ENCODE results near the gene FHOD3.

FHOD3 gene

GRCh38 chr18:36287653-36288052 lies 9.9 kb upstream of the FHOD3 start:
- DNase-seq (ENCODE audit: low read depth) = no peak
- TF ChIP-seq CTCF (IDR thresholded peaks at IDR 0.05; ENCODE audit: low read depth, low read length) = no peak
- no peak for TF ChIP-seq POLR2A (IDR thresholded peaks at IDR 0.05; ENCODE audit: extremely low read depth, insufficient read length)
- TF ChIP-seq MYC (IDR thresholded peaks at IDR 0.05; ENCODE audit: low read depth, low read length) = no peak
- TF ChIP-seq, protein P1, sequence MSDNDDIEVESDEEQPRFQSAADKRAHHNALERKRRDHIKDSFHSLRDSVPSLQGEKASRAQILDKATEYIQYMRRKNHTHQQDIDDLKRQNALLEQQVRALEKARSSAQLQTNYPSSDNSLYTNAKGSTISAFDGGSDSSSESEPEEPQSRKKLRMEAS (IDR thresholded peaks at IDR 0.05; ENCODE audit: low read depth, low read length) = no peak
- H3K4me3 ChIP-seq (ENCODE audit: low read depth, low read length) = no peak overlapping the region

DNA sequence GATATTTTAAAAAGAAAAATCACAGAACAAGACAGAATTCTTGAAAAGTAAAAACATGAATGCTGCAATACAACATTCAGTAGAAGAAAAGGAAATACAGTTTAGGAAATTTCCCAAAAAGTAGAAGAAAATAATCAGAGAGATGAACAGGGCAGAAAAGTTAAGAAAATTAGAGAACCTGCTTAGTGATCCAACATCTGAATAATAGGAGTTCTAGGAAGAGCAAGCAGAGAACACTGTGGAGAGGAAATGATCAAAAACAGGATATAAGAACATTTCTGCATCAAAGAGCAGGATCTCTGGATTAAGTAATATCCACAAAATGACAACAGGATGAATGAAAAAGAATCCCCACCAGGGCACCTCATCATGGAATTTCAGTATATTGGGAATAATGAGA lies 8.8 kb upstream of the FHOD3 start:
- DNase-seq (ENCODE audit: low read depth) = no peak
- TF ChIP-seq POLR2A (IDR thresholded peaks at IDR 0.05; ENCODE audit: extremely low read depth, insufficient read length) (no peak), MYC (IDR thresholded peaks at IDR 0.05; ENCODE audit: low read depth, low read length) (no peak), CTCF (IDR thresholded peaks at IDR 0.05; ENCODE audit: low read depth, low read length) (no peak)
- TF ChIP-seq, protein P1 (IDR thresholded peaks at IDR 0.05; ENCODE audit: low read depth, low read length) = no peak
- H3K4me3 ChIP-seq (ENCODE audit: low read depth, low read length) = no peak overlapping the region

DNA sequence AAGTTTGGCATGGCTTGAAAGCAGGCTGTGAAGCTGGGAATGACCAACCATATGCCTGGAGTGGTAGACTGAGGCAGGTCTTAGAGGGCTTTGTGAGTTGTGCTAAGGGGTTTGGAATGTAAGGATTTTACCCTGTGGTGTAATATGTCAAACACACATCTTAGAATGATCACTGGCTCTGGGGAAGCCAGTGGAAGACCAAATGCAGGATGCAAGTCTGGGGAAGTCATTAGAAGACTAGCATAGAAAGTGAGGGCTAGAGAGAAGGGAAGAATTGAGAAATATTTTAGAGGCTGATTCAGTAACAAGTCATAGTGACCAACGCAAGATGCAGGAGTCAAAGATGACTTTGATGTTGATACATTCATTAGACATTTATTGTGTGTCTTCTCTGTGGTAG lies 3.5 kb upstream of the FHOD3 start:
- TF ChIP-seq POLR2A (IDR thresholded peaks at IDR 0.05; ENCODE audit: extremely low read depth, insufficient read length) (no peak), MYC (IDR thresholded peaks at IDR 0.05; ENCODE audit: low read depth, low read length) (no peak), CTCF (IDR thresholded peaks at IDR 0.05; ENCODE audit: low read depth, low read length) (no peak)
- TF ChIP-seq, protein P1 (IDR thresholded peaks at IDR 0.05; ENCODE audit: low read depth, low read length) = no peak
- no peak for DNase-seq (ENCODE audit: low read depth)
- no peak overlapping the region for H3K4me3 ChIP-seq (ENCODE audit: low read depth, low read length)

DNA sequence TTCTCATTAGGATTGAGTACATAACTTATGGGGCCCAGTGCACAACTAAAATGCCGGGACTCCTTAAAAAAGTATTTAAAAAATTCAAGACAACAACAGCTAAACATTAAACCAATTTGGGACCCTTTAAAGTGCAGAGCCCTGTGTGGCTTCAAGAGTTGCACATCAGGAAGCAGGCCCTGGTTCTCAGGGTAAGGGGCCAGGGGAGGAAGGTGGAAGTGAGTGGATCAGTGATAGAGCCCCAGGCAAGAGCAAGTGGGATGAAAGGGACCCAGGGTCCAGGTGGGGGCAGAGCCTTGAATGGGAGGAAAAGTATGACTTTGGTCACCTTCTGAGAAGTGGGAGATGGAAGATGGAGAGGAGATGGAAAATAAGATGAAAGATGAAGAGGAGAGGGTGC lies 2.3 kb upstream of the FHOD3 start:
- no peak for DNase-seq (ENCODE audit: low read depth)
- H3K4me3 ChIP-seq (ENCODE audit: low read depth, low read length) = no peak overlapping the region
- TF ChIP-seq, protein P1 (IDR thresholded peaks at IDR 0.05; ENCODE audit: low read depth, low read length) = no peak
- TF ChIP-seq POLR2A (IDR thresholded peaks at IDR 0.05; ENCODE audit: extremely low read depth, insufficient read length) (no peak), CTCF (IDR thresholded peaks at IDR 0.05; ENCODE audit: low read depth, low read length) (no peak), MYC (IDR thresholded peaks at IDR 0.05; ENCODE audit: low read depth, low read length) (no peak)

DNA sequence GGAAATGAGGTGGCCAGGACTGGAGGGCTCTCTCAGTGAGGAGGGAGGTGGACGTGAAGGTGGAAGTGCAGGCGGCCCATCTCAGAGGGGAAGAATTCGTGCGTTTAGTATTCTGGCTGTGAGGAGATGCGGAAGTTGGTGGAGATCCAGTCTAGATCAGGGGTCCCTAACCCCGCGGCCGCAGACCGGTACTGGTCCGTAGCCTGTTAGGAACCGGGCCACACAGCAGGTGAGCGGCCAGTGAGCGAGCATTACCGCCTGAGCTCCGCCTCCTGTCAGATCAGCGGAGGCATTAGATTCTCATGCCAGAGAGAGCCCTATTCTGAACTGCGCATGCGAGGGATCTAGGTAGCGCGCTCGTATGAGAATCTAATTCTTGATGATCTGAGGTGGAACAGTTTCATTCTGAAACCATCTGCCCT lies 1.6 kb upstream of the FHOD3 start:
- no peak for DNase-seq (ENCODE audit: low read depth)
- no peak overlapping the region for H3K4me3 ChIP-seq (ENCODE audit: low read depth, low read length)

More for the DNA sequence above, 1.6 kb upstream of the FHOD3 start:
- TF ChIP-seq CTCF (IDR thresholded peaks at IDR 0.05; ENCODE audit: low read depth, low read length) = no peak
- no peak for TF ChIP-seq POLR2A (IDR thresholded peaks at IDR 0.05; ENCODE audit: extremely low read depth, insufficient read length)
- TF ChIP-seq, protein P1 (IDR thresholded peaks at IDR 0.05; ENCODE audit: low read depth, low read length) = no peak
- TF ChIP-seq MYC (IDR thresholded peaks at IDR 0.05; ENCODE audit: low read depth, low read length) = no peak
